ENCODE measurements around the gene KANK2. TPM values are rescaled to one million over a fixed set of nuclear protein-coding genes. Genes with fewer than 3 reads are reported as not detected.

KANK2 gene
- total and polyA plus RNA-seq, 9 donors, result 71.5 to 150 (median 116) TPM

GRCh38 chr19:11198769-11199424, 1.6 kb upstream of the KANK2 start:
- H3K4me3 ChIP-seq (ENCODE audit: low read length), result no peak overlapping the region
- 72% methylated on average over 2 of the region's 7 CpGs for WGBS (ENCODE audit: insufficient coverage)
- no peaks in the 10 kb centered on the region for H3K27me3 ChIP-seq (ENCODE audit: control insufficient read depth, insufficient read depth, low read length)
- no peak overlapping the region for H3K27ac ChIP-seq (ENCODE audit: low read length)
- no peaks in the 10 kb centered on the region for H3K9me3 ChIP-seq (replicated peaks; ENCODE audit: control insufficient read depth, low read depth, low read length)
- peaks cover 45% of the 10 kb centered on the region for H3K36me3 ChIP-seq (ENCODE audit: control insufficient read depth, insufficient read depth, low read length)
- DNase-seq, result no peak
- peaks cover 41% of the 10 kb centered on the region for H3K4me1 ChIP-seq (ENCODE audit: control insufficient read depth, insufficient read depth, low read length)

- peaks cover 52% of the 10 kb centered on the region for H3K36me3 ChIP-seq (ENCODE audit: control insufficient read depth, insufficient read depth, low read length)
- H3K27me3 ChIP-seq (ENCODE audit: control insufficient read depth, insufficient read depth, low read length), result no peaks in the 10 kb centered on the region
- DNase-seq, result no peak
- WGBS (ENCODE audit: insufficient coverage), result 73% methylated on average over 3 of the region's 7 CpGs
- no peak overlapping the region for H3K4me3 ChIP-seq (ENCODE audit: low read length)
- peaks cover 41% of the 10 kb centered on the region for H3K4me1 ChIP-seq (ENCODE audit: control insufficient read depth, insufficient read depth, low read length)
- H3K27ac ChIP-seq (ENCODE audit: low read length), result peak overlapping the region; percentile 49
- H3K9me3 ChIP-seq (replicated peaks; ENCODE audit: control insufficient read depth, low read depth, low read length), result no peaks in the 10 kb centered on the region
Measured at GRCh38 chr19:11198175-11198534, 810 bp upstream of the KANK2 start.

- WGBS (ENCODE audit: insufficient coverage), result under 1% methylated on average over 28 of the region's 47 CpGs
- Histone ChIP-seq H3K4me3 (ENCODE audit: low read length) (peak overlapping the region; percentile 93), H3K27ac (ENCODE audit: low read length) (peak overlapping the region; percentile 88), H3K4me1 (ENCODE audit: control insufficient read depth, insufficient read depth, low read length) (peaks cover 52% of the 10 kb centered on the region), H3K9me3 (replicated peaks; ENCODE audit: control insufficient read depth, low read depth, low read length) (no peaks in the 10 kb centered on the region), H3K36me3 (ENCODE audit: control insufficient read depth, insufficient read depth, low read length) (peaks cover 60% of the 10 kb centered on the region), H3K27me3 (ENCODE audit: control insufficient read depth, insufficient read depth, low read length) (no peaks in the 10 kb centered on the region)
- peak; percentile 77 for DNase-seq
Measured at GRCh38 chr19:11196406-11197287, 698 bp downstream of the KANK2 start.

- WGBS (ENCODE audit: insufficient coverage), result 57% methylated on average over 7 of the region's 12 CpGs
Measured at GRCh38 chr19:11195681-11196080, 1.7 kb downstream of the KANK2 start.

GRCh38 chr19:11194656-11195558, 2.4 kb downstream of the KANK2 start:
- H3K9me3 ChIP-seq (replicated peaks; ENCODE audit: control insufficient read depth, low read depth, low read length), result no peaks in the 10 kb centered on the region
- H3K27ac ChIP-seq (ENCODE audit: low read length), result peak overlapping the region; percentile 70
- H3K4me3 ChIP-seq (ENCODE audit: low read length), result peak overlapping the region; percentile 30
- H3K36me3 ChIP-seq (ENCODE audit: control insufficient read depth, insufficient read depth, low read length), result peaks cover 58% of the 10 kb centered on the region
- DNase-seq, result peak; percentile 82
- 14% methylated on average over 6 of the region's 20 CpGs for WGBS (ENCODE audit: insufficient coverage)
- H3K4me1 ChIP-seq (ENCODE audit: control insufficient read depth, insufficient read depth, low read length), result peaks cover 65% of the 10 kb centered on the region
- H3K27me3 ChIP-seq (ENCODE audit: control insufficient read depth, insufficient read depth, low read length), result no peaks in the 10 kb centered on the region

More at GRCh38 chr19:11195681-11196080, 1.7 kb downstream of the KANK2 start:
- Histone ChIP-seq H3K4me3 (ENCODE audit: low read length) (peak overlapping the region; percentile 30), H3K36me3 (ENCODE audit: control insufficient read depth, insufficient read depth, low read length) (peaks cover 55% of the 10 kb centered on the region), H3K4me1 (ENCODE audit: control insufficient read depth, insufficient read depth, low read length) (peaks cover 57% of the 10 kb centered on the region), H3K9me3 (replicated peaks; ENCODE audit: control insufficient read depth, low read depth, low read length) (no peaks in the 10 kb centered on the region), H3K27ac (ENCODE audit: low read length) (peak overlapping the region; percentile 70), H3K27me3 (ENCODE audit: control insufficient read depth, insufficient read depth, low read length) (no peaks in the 10 kb centered on the region)
- no peak for DNase-seq

- Histone ChIP-seq H3K4me1 (ENCODE audit: control insufficient read depth, insufficient read depth, low read length) (peaks cover 72% of the 10 kb centered on the region), H3K4me3 (ENCODE audit: low read length) (no peak overlapping the region), H3K27me3 (ENCODE audit: control insufficient read depth, insufficient read depth, low read length) (no peaks in the 10 kb centered on the region), H3K9me3 (replicated peaks; ENCODE audit: control insufficient read depth, low read depth, low read length) (no peaks in the 10 kb centered on the region), H3K27ac (ENCODE audit: low read length) (peak overlapping the region; percentile 70), H3K36me3 (ENCODE audit: control insufficient read depth, insufficient read depth, low read length) (peaks cover 55% of the 10 kb centered on the region)
- no peak for DNase-seq
- 44% methylated on average over 7 of the region's 8 CpGs for WGBS (ENCODE audit: insufficient coverage)
Measured at GRCh38 chr19:11194173-11194572, 3.2 kb downstream of the KANK2 start.

- Histone ChIP-seq H3K36me3 (ENCODE audit: control insufficient read depth, insufficient read depth, low read length) (peaks cover 61% of the 10 kb centered on the region), H3K4me1 (ENCODE audit: control insufficient read depth, insufficient read depth, low read length) (peaks cover 76% of the 10 kb centered on the region), H3K4me3 (ENCODE audit: low read length) (no peak overlapping the region), H3K27ac (ENCODE audit: low read length) (peak overlapping the region; percentile 7), H3K27me3 (ENCODE audit: control insufficient read depth, insufficient read depth, low read length) (no peaks in the 10 kb centered on the region), H3K9me3 (replicated peaks; ENCODE audit: control insufficient read depth, low read depth, low read length) (no peaks in the 10 kb centered on the region)
- DNase-seq, result no peak
- WGBS (ENCODE audit: insufficient coverage), result 87% methylated on average over 63 of the region's 68 CpGs
Measured at GRCh38 chr19:11192957-11193939, 4.1 kb downstream of the KANK2 start.

- Histone ChIP-seq H3K4me1 (ENCODE audit: control insufficient read depth, insufficient read depth, low read length) (peaks cover 71% of the 10 kb centered on the region), H3K36me3 (ENCODE audit: control insufficient read depth, insufficient read depth, low read length) (peaks cover 70% of the 10 kb centered on the region), H3K4me3 (ENCODE audit: low read length) (no peak overlapping the region), H3K27ac (ENCODE audit: low read length) (peak overlapping the region; percentile 89), H3K9me3 (replicated peaks; ENCODE audit: control insufficient read depth, low read depth, low read length) (no peaks in the 10 kb centered on the region), H3K27me3 (ENCODE audit: control insufficient read depth, insufficient read depth, low read length) (no peaks in the 10 kb centered on the region)
- WGBS (ENCODE audit: insufficient coverage), result 65% methylated on average over 4 of the region's 5 CpGs
- no peak for DNase-seq
Measured at GRCh38 chr19:11191934-11192333, 5.4 kb downstream of the KANK2 start.

- peak overlapping the region; percentile 89 for H3K27ac ChIP-seq (ENCODE audit: low read length)
- H3K9me3 ChIP-seq (replicated peaks; ENCODE audit: control insufficient read depth, low read depth, low read length), result no peaks in the 10 kb centered on the region
- H3K27me3 ChIP-seq (ENCODE audit: control insufficient read depth, insufficient read depth, low read length), result no peaks in the 10 kb centered on the region
- no peak overlapping the region for H3K4me3 ChIP-seq (ENCODE audit: low read length)
- WGBS (ENCODE audit: insufficient coverage), result 0% methylated on average over 1 of the region's 8 CpGs
- peak; percentile 94 for DNase-seq
- H3K4me1 ChIP-seq (ENCODE audit: control insufficient read depth, insufficient read depth, low read length), result peaks cover 68% of the 10 kb centered on the region
- peaks cover 76% of the 10 kb centered on the region for H3K36me3 ChIP-seq (ENCODE audit: control insufficient read depth, insufficient read depth, low read length)
Measured at GRCh38 chr19:11191273-11191755, 6.0 kb downstream of the KANK2 start.

All from muscle of leg (tissue), 11 donors.